Measurements from ENCODE around the gene FPR3.
"Not testable (repeated sequence)": the region's sequence is repeated elsewhere in the genome, so short reads cannot be mapped to it uniquely, and the experiment has no call there.

The FPR3 gene

GRCh38 chr19:51784109-51784785, 10.7 kb upstream of the FPR3 start:
- no peak for DNase-seq

- DNase-seq: no peak
These were observed 9.9 kb upstream of the FPR3 start for GRCh38 chr19:51784922-51785690.

GRCh38 chr19:51786646-51787494, 8.1 kb upstream of the FPR3 start:
- DNase-seq: no peak

- no peak for DNase-seq
These were observed 6.9 kb upstream of the FPR3 start for GRCh38 chr19:51788029-51788428.

DNA sequence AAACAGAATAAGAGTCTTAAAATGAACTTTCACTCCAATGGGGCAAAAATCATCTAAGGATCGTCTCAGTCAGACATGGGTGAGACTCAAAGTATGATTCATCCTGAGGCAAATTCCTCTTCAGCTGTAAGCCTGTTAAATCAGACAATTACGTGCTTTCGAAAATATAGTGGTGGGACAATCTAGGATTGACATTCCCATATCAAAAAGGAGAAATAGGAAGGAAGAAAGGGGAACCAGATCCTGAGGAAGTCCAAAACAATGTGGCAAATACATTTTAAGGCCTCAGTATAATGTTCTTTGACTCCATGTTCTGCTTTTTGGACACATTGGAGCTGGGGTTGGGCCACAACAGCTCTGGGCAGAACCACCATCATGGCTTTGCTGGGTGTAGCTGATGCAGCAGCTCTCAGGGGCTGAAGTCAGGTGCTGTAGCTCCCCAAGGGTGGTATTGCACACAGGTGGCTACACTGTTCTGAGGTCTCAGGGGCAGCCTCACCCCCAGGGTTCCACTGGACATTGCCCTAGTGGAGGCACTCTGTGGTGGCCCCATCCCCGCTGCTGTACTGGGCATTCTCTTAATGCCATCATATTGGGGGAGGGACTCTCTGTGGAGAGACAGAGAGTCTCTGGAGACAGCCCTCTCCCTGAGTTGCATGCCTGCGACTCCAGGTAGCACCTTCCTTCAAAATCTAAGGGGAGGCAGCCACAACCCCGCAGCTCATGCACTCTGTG, 5.7 kb upstream of the FPR3 start:
- no peak for DNase-seq

DNA sequence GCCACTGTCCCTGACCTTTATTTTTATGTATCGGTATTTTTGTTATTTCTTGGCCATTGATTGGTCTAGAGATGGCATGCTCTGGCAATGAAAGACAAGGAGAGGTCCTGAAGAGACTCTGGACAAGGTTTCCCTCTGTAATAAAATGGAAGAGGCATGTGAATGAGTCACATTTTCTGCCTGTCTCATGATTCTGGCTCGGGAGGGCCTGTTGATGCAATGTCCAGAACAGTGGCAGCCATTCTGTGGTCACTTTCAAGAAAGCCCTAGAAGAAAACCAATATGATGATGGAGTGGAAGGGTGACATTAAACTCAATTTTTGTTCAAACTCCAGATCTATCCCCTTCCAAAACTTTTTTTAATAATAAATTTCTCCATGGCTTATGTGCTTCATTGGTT, 2.0 kb upstream of the FPR3 start:
- DNase-seq: no peak

GRCh38 chr19:51793994-51794393, 963 bp upstream of the FPR3 start:
- DNase-seq: no peak

DNA sequence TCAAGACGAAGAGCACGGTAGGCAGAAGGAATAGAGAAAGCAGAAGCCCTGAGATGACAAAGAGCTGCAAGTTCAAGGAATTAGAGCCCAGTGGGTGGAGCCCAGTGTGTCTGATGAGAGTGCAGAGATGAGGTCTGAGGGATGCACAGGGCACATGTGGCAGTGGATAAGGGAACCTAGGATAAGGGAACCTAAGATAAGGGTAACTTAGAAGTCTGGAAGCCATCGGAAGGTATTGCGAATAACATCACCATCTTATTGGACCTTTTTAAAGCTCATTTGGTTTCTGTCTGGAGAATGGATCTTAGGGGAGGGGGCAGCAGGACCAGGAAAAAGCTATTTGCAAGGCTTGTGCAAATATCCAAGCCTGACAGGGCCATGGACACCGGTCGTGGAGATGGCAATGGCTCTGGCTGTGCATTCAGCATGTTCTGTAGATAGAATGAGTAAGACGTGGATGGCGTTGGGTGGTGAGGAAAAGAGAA, 1.3 kb downstream of the FPR3 start:
- no peak for DNase-seq

- DNase-seq: no peak
These were observed 2.5 kb downstream of the FPR3 start for GRCh38 chr19:51797480-51797879.

- no peak for DNase-seq
These were observed 3.1 kb downstream of the FPR3 start for GRCh38 chr19:51798062-51798461.

DNA sequence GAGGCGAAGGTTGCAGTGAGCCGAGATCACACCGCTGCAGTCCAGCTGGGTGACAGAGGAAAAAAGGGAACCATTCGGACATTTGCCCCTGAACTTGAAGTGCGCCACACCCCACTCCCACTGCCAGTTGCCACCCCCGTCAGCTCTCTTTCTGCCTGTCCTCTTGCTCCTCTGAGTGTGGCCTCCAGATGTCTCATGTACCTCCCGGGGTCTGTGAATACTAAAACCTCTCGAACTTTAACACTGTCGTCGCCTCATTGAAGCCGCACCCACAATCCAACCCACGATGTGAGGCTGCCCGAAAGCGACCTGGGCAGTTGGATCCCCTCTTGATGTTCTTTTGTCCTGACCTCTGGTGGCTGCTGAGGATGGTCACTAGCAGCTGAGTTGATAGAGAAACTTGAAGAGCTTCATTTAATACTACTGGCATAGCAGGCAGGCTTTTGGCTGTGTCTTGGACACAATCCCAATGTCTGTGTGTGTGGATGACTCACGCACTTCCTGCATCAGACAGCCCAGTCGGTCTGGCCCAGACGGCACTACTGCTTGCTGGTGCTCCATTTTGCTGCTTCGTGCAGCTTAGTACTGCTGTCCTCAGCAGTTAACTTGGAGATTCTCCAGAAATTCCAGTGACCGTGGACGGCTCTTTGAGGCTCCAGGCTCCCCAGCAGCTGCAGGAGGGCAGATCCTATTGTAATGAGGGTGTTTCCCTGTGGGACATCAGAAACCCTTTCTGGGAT, 4.2 kb downstream of the FPR3 start:
- no peak for DNase-seq

DNA sequence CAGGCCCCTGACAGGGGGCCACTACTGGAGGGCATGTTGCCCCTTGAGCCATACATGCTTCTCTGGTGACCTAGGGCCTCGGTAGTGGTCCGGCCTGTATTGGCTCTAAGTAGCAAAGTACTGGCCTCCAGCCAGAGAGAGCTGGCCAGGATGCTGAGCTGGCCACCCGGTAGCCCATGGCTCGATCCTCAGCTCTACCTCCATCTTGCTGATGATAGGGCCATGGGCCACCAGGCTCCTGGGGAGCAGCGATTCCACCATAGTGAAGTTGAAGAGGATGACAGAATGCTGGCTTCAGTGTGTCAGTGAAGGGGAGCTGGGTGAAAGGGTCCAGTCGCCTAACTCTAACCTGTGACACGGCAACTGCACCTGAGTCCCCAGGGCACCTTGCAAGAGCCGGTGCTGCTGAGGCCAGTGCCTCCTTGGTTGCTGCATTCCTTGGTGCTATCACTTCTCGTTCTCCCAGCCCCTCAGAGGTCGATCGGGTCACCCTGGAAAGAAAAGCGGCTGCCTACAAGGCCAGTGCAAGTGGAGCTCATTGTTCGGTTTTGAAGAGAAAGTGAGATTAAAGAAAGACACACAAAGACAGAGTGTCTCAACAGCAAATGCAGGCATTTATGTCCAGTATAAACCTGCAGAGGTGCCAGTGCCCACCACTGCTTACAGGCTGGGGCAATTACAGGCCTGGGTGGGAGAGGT, 5.0 kb downstream of the FPR3 start:
- DNase-seq: no peak

DNA sequence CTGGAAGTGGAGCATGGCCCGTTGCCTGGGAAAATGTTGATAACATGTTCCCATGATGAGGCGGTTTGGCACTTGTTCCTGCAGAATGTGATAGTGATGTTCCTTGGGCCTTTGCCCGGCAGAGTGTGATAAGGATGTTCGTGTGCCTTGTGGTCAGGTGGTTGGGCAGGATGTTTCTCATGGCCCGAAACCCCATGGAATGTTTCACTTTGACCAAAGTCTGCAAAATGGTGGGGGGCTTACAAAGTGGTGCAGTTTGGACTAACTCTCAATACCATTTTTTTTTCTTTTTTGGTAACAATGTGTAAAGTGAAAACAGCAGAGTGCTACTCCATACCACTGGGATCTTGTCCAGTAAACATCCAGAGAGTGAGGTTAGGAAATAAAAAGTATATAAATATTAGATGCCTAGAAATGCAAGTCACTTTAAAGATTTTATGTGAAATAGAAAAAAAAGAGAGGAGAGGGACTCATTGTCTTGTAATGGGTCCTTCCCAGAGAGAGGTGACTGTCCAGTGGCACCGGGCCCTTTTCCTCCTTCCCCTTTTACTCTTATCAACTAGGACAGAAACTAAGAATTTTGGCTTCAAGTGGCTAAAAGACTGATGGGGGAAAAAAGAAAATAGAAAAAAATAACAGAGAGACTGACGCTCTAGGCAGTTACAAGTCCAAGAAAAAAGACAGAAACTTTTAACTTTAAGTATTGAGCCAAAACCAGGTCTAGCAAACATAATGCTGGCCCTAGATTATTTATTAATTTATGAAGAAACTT, 5.7 kb downstream of the FPR3 start:
- no peak for DNase-seq

GRCh38 chr19:51802775-51803174, 7.8 kb downstream of the FPR3 start:
- DNase-seq: no peak

GRCh38 chr19:51803519-51803918, 8.6 kb downstream of the FPR3 start:
- no peak for DNase-seq

GRCh38 chr19:51803967-51804366, 9.0 kb downstream of the FPR3 start:
- no peak for DNase-seq

- DNase-seq: not testable (repeated sequence)
These were observed 9.8 kb downstream of the FPR3 start for GRCh38 chr19:51804789-51805188.

GRCh38 chr19:51805396-51805795, 10.4 kb downstream of the FPR3 start:
- DNase-seq: not testable (repeated sequence)

DNA sequence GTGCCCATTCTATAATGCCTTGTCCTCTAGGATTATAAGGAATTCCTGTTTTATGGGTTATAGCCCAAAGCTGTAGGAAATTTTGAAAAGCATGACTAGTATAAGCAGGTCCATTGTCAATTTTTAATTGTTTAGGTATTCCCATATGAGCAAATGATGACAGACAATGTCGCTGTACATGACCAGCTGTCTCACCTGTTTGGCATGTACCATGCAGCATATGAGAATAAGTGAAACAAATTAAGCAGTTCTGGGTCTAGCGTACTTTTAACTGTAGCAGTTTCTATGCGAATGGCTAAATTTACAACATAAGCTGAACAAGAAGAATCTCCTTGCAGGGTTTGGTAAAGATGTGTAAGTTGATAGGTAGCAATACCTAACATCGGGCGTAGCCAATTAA, 11.6 kb downstream of the FPR3 start:
- not testable (repeated sequence) for DNase-seq

GRCh38 chr19:51807111-51807701, 12.2 kb downstream of the FPR3 start:
- DNase-seq: no peak
